Heart left ventricle (tissue), 13 donors: ENCODE results near the gene THSD4.

Experiments used
- POLR2A ChIP-seq, 2 donors: fragments of 450-650 bp; IDR thresholded peaks; one replicate each; pipeline ENCODE4 v1.6.1; 2017; ENCODE audit warnings: antibody characterized with exemption in 2 of 2, mild to moderate bottlenecking in 2 of 2, moderate library complexity in 2 of 2
- TF ChIP-seq, protein P1 (sequence below), 12 donors: fragments of 200-600 bp; sonication (generic) in 4 of 12; IDR thresholded peaks; one replicate each; pipeline versions ENCODE4 v1.5.0 to v1.8.0; 2018 to 2022; ENCODE audit warnings: antibody characterized with exemption in 12 of 12, mild to moderate bottlenecking in 5 of 12
- donor health status: ischemic (EF 13 %, LVEDD 7.1; RV severe dilation, severe dysfunction).
- donor health status: DM: no; HTN: yes; CAD: no.
- donor health status: DM: no; HTN: no; CAD: no.
- donor health status: ischemic (EF 25% LVEDD 6.9; RV normal size, moderate dysfunction).
- donor health status: ischemic (EF 25% LVEDD 5.7; RV mildly dilated, moderate dysfunction).
- donor health status: ischemic (EF 35%, LVEDD 5.7; RV mildly dilated, moderate dysfunction).
- donor health status: nonischemic (EF 11% LVEDD 7.7; RV severe dilation, severe dysfunction).
- donor health status: DM: yes; HTN: yes; CAD: no.
- donor health status: PGD.
- donor health status: ischemic (EF 29% LVEDD 5.4; RV normal size, mild dysfunction).
- donor health status: nonischemic (EF 23%, LVEDD 6.1; RV moderate dilation, normal function).

DNA sequence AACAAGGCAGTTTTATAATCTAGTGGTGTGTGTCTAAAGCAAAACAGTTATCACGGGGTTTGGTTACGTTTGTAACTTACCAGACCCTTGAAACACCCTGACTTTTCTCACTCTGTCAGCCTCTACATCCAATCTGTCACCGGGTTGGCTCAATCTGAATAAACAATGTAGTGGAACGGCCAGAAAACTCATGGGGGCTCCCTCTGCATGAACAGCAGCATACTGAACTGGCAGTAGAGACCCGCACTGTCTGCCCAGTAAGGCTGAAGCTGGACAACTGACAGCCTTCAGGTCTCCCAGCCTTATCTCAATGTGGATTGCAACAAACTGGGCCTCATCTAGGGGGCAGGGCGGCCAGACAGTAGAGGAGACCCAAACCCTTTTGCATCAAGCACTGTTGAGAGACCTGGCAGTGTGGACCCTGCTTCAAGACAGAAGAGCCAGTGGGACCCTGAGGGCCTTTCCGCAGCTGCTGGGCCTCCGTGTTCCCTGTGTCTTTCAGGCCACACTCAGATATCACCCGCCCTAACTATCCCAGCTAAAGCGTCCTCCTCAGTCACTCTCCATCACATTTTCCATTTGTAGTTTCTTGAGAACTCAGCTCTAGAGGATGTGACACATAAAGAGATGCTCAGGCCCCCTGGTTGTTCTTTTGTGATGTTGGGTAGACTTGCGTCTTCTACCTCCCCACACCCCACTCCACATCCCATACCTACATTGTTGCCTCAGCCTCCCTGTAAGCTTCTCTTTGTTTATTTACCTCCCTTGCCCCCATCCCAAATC lies 513.9 kb downstream of the THSD4 start:
- TF ChIP-seq, protein P1, sequence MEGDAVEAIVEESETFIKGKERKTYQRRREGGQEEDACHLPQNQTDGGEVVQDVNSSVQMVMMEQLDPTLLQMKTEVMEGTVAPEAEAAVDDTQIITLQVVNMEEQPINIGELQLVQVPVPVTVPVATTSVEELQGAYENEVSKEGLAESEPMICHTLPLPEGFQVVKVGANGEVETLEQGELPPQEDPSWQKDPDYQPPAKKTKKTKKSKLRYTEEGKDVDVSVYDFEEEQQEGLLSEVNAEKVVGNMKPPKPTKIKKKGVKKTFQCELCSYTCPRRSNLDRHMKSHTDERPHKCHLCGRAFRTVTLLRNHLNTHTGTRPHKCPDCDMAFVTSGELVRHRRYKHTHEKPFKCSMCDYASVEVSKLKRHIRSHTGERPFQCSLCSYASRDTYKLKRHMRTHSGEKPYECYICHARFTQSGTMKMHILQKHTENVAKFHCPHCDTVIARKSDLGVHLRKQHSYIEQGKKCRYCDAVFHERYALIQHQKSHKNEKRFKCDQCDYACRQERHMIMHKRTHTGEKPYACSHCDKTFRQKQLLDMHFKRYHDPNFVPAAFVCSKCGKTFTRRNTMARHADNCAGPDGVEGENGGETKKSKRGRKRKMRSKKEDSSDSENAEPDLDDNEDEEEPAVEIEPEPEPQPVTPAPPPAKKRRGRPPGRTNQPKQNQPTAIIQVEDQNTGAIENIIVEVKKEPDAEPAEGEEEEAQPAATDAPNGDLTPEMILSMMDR (IDR thresholded peaks at IDR 0.05) = no peak
- TF ChIP-seq POLR2A (IDR thresholded peaks at IDR 0.05) = no peak
